Measurements from ENCODE around the gene CLSTN2. TPM values are rescaled to one million over a fixed set of nuclear protein-coding genes. Genes with fewer than 3 reads are reported as not detected.

The CLSTN2 gene
- total RNA-seq, 1 experiment from 2014 or later: not detected

GRCh38 chr3:140499114-140499757 is 564.3 kb downstream of the CLSTN2 start:
- DNase-seq (ENCODE audit: low spot score): peak; percentile 26

GRCh38 chr3:140500473-140500872 is 565.5 kb downstream of the CLSTN2 start:
- no peak for DNase-seq (ENCODE audit: low spot score)

DNA sequence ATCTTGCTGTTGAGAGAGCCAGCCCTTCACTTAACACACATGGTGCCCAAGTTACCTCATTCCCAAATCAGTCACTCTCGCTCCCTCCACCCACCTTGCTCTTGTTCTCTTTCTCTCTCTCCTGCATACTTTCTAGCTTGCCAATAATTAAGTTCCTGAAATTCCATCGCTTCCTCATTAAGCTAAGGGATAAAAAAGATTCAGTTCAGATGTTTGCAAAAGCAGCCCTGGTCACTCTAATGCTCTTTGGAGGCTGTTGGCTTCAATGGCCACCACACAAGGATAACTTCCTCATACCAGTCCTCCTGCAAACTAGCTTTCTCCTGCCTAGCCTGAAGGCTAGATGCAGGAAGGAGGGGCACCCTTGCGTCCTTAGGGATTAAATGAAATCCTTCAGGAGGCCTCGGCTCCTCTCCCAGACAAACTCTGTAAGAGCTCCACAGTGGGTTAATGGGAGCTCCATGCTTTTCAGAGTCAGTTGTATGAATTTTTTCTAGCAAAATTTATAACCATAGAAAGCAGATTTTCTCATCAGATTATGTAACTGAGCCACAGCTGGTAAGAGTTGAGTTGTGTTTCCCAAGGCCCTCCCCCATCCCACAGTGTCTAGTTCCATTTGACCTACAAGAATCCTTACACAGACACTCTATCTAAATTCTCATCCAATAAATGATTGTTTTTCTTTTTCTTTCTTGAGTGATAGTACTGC is 566.2 kb downstream of the CLSTN2 start:
- DNase-seq (ENCODE audit: low spot score): no peak

GRCh38 chr3:140501770-140502364 is 566.9 kb downstream of the CLSTN2 start:
- DNase-seq (ENCODE audit: low spot score): no peak

DNA sequence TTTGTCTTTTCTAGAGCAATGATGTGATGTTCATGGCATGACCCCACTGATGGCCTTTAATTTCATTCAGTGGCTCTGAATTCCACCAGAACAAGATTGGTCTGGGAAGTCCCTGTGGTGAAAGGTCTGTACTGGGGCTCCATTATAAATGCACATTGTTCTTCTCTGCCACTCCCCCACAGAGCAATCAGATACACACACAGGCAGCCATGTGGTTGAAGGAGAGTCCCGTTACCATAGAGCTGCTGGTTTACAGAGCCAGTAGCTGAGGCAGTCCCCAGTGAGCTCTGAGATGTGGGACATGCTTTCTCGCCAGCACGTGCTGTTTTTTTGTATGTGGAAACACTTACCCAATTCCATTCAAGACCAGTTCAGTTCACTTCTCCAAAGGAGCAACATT is 570.2 kb downstream of the CLSTN2 start:
- no peak for DNase-seq (ENCODE audit: low spot score)

- no peak for DNase-seq (ENCODE audit: low spot score)
Measured at GRCh38 chr3:140505876-140506275, 570.9 kb downstream of the CLSTN2 start.

DNA sequence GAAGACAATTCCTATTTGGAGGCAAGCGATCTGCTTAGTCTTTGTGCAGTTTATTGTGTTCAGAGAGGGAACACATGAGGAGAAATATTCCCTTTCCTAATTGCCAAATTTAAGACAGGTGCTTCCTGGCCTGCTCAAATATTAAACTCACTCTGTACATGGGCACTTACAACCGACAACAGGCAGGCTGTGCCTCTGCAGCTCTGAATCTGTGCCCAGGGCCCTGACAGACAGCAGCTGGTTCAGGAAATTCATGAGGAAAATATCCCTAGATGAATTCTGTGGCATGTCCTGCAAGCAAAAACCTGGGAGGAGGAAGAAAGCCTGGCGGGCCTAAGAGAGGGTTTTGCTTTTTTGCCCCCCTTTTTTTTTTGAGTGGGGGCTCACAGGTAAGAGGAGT is 573.6 kb downstream of the CLSTN2 start:
- DNase-seq (ENCODE audit: low spot score): no peak

GRCh38 chr3:140509534-140509933 is 574.5 kb downstream of the CLSTN2 start:
- DNase-seq (ENCODE audit: low spot score): no peak

- DNase-seq (ENCODE audit: low spot score): no peak
Measured at GRCh38 chr3:140510303-140510861, 575.4 kb downstream of the CLSTN2 start.

DNA sequence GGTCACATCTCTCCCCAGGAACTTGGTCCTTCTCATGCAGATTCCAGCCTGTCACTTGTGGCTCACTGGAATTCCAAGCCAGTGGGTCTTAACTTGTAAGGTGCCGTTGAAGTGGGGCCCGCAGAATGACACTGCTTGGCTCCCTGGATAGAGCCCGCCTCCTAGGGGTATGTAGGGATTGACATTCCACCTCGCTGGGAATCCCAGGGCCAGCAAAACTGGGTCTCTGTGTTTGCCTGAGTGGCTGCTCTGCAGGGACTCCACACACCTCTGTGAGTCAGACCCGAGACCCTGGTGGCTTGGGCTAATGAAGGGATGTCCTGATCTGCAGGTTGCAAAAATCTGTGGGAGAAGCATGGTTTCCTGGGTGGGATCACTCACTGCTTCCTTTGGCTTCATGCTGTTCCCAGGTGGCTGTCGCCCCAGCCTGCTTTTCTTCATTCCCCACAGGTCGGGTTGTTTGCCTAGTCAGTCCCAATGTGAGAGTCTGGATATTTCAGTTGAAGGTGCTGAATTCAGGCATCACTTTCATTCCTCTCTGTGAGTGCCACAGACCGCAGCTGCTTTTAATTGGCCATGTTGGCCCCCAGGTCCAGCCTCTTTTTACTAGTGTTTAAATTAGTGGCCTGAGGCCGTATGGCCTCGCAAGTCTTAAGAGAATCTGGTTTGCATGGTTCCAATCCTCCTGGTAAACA is 586.9 kb downstream of the CLSTN2 start:
- DNase-seq (ENCODE audit: low spot score): no peak

GRCh38 chr3:140522653-140523380 is 587.8 kb downstream of the CLSTN2 start:
- no peak for DNase-seq (ENCODE audit: low spot score)

DNA sequence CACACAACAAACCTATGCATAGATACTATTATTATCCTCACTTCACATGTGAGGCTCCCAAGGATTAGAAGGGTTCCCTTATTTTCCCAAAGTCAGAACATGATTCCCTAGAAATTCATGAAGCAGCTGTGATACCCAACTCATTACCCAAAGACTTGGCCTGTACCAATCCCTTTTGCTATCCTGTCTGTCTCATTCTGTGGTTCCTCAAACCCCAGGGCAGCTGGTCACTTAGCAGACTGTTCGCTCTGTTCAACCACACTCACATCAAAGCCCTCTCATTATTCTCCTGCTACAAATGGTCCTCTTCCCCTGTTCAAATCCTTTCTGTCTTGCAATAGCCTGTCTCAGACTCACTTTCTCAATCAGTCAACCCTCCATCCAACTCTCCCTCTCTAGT is 588.6 kb downstream of the CLSTN2 start:
- no peak for DNase-seq (ENCODE audit: low spot score)

DNA sequence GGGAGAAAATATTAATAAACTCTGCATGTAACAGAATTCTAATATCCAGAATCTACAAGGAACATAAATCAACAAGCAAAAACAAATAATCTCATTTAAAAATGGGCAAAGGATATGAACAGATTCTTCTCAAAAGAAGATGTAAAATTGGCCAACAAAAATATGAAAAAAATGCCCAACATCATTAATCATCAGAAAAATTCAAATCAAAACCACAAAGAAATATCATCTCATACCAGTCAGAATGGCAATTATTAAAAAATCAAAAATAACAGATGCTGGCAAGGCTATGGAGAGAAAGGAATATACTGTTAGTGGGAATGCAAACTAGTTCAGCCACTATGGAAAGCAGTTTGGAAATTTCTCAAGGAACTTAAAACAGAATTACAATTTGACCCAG is 592.2 kb downstream of the CLSTN2 start:
- no peak for DNase-seq (ENCODE audit: low spot score)

DNA sequence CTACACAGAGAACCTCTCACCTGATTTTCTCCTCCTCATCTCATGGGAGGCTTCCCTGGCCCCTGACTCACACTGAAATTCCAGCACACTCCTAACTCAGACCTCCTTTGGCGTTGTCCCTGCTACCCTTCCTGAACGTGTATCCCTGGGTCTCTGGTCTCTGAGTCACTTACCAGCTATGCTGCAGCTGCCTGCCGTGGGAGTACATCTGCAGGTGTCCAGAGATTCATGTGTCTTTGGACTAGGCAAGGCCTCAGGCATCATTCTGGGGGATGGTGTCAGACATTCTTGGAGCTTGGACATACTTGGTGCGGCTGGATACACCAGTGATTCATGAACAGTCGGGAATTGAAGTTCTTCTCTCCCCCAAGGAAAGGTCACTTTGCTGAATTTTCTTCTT is 594.1 kb downstream of the CLSTN2 start:
- DNase-seq (ENCODE audit: low spot score): no peak

DNA sequence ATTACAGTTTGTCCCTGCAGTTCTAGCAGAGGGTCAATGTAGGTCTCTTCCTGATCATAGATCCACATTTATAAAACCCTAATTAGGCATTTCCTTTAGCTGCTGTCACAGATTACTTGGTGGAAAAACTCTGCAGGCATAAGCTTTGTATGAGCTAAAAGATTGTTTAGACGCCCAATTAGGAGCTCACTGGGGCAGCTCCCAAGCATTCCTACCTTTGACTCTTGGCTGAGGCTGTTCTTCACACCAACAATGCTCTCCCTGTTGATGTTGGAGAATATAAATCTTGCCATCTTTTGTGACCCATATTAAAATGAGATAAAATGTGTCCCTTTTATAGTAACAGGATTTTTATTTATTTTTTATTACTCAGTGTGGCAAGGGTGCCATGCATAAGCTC is 594.6 kb downstream of the CLSTN2 start:
- DNase-seq (ENCODE audit: low spot score): no peak

GRCh38 chr3:140530131-140530530 is 595.1 kb downstream of the CLSTN2 start:
- no peak for DNase-seq (ENCODE audit: low spot score)

GRCh38 chr3:140530603-140531002 is 595.6 kb downstream of the CLSTN2 start:
- no peak for DNase-seq (ENCODE audit: low spot score)

DNA sequence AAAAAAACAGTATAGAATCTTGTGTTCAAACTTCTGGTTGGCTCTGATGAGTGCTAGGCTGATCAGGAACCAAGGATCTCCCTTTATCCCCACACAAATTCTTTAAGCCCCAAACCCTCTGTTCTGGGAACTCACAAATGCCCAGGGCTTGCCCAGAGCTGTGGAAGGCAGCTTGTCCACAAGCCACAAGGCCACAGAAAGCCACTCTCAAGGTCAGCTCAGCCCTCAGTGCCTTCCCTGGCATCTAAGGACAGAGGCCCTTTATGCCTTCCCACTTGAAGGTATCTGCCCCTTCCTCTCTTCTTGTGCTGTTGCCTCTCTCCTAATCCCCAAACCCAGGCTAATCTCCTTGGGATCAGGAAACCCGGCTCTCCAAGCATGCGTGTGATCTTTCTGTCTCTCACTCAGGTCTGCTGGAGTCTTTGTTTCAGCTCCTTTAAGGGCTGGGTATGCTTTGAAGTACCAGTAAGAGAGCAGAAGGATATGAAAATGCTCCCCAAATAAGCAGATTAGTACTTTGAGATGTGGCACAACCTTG is 597.9 kb downstream of the CLSTN2 start:
- DNase-seq (ENCODE audit: low spot score): no peak

DNA sequence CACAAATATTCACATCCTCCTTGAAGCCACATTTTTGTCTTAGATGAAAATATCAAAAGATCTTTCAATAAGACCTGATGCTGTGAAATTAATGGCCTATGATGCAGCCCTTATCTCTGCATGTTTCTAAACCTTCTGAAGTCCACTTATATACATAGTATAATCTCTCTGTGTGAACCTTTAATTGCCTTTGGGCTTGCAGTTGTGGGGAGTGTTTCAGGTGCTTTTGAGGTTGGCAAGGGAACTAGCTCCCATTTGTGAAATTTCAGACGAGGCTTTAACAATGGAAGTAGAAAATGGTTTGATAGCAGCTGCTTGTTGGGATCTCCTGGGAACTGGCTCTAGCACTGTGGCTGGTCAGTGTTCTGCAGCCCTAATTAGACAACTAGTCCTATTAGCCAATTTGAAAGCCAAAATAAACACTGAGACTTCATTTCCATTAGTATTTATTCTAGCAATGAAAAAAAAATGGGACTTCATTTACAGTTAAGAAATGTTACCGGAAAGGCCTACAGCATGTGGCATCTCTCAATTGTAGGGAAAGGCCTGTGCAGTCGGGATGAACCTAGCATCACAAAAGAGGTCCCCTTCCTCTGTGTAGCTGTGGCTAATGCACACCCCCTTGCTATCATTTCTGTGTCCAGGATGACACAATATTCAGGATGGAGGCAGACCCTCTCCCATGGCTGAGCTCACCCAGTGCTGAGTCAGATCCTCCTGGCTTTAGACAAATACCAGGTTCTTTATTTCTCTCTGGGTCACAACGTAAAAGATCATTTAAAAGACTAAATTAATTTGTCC is 602.1 kb downstream of the CLSTN2 start:
- DNase-seq (ENCODE audit: low spot score): no peak

- no peak for DNase-seq (ENCODE audit: low spot score)
Measured at GRCh38 chr3:140537727-140538082, 602.7 kb downstream of the CLSTN2 start.

Measured in HT-29 (cell line).